Thymus (tissue), 11 donors: Measurements from ENCODE around the gene PRPF8. TPM values are rescaled to one million over a fixed set of nuclear protein-coding genes. Genes with fewer than 3 reads are reported as not detected.
A peak's percentile ranks its signal among the peaks of the same experiment; 100 is the strongest.
"Not testable (repeated sequence)": the region's sequence is repeated elsewhere in the genome, so short reads cannot be mapped to it uniquely, and the experiment has no call there.

Experiments
- DNase-seq, 9 donors: peaks; one replicate each; pipeline ENCODE4 v3.0.0-alpha.2; 2013; ENCODE audit warnings: low spot score in 9 of 9, low read depth in 6 of 9, missing footprints in 1 of 9
- H3K27ac ChIP-seq, 2 donors: one replicate each; pipeline ENCODE4 v1.5.1; 2013; ENCODE audit warnings: control low read depth in 1 of 2, low read depth in 1 of 2, low read length in 1 of 2, mild to moderate bottlenecking in 1 of 2, moderate library complexity in 1 of 2
- H3K27me3 ChIP-seq, 2 donors: one replicate each; pipeline ENCODE4 v1.5.1; 2013; ENCODE audit warnings: low read length in 1 of 2; ENCODE audit not compliant: control insufficient read depth in 2 of 2, insufficient read depth in 1 of 2
- H3K36me3 ChIP-seq, 2 donors: one replicate each; pipeline ENCODE4 v1.5.1; 2013; ENCODE audit warnings: low read length in 1 of 2, mild to moderate bottlenecking in 1 of 2, moderate library complexity in 1 of 2; ENCODE audit not compliant: control insufficient read depth in 2 of 2, insufficient read depth in 2 of 2
- H3K4me1 ChIP-seq, 2 donors: one replicate each; pipeline ENCODE4 v1.5.1; 2013; ENCODE audit warnings: low read length in 2 of 2; ENCODE audit not compliant: control insufficient read depth in 2 of 2, insufficient read depth in 2 of 2
- H3K4me3 ChIP-seq, 2 donors: one replicate each; pipeline ENCODE4 v1.5.1; 2013; ENCODE audit warnings: low read length in 2 of 2, control low read depth in 1 of 2, mild to moderate bottlenecking in 1 of 2
- H3K9me3 ChIP-seq, 2 donors: one replicate each; pipeline ENCODE4 v1.5.1; 2013; ENCODE audit warnings: low read length in 1 of 2, mild to moderate bottlenecking in 1 of 2; ENCODE audit not compliant: control insufficient read depth in 2 of 2, insufficient read depth in 1 of 2
- WGBS: extraction: QIAGEN DNeasy Blood & Tissue Kit; methylation state at CpG from one replicate; pipeline ENCODE4 v1.1.7; 2013; 5-methylcytosine and 5-hydroxymethylcytosine counted together
- polyA plus RNA-seq: library from polyadenylated mRNA; stranded (reverse); fragments of 200-250 nt; gene quantifications from one replicate; pipeline ENCODE4 v1.2.3, GENCODE V29; 2013
- total RNA-seq: library from RNA; stranded (reverse); fragments of 120-200 nt; gene quantifications from one replicate; pipeline ENCODE4 v1.2.4, GENCODE V29; 2013
- donor health status: healthy.

PRPF8 gene
- total and polyA plus RNA-seq, 2 donors, result 86.2 to 106 TPM

DNA sequence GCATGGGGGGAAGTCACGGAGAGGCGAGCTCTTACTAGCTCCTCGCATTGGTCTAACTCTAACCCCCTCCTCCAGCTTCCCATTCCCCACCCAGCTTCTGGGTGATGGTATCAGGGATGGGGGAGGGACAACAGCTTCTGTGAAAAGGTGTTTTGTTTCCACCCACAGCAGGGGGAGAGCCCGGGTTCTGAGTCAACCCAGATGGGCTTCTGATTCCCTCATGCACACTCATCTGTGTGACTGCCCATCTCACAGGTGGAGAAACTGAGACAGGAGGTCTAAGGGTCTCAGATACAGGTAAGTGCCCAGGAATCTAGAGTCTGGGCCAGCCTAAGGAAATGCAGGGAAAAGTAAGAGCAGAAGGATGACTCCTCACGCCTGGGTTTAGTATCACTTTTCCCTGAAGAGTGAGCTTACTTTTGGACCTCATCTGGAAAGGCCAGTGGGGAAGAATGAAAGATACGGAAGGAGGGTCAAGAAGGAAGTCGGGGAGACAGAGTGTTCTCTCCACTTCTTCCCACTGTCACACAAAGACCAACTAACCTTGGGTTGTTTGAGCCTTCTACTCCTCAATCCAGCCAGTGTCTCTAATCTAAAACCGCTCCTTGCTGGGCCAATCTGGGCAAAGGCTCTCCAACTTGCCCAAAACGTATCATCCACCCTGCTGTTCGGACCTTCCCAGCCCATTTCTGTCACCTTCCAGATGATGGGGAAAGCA is 28.7 kb upstream of the PRPF8 start:
- Histone ChIP-seq H3K9me3 (peaks cover 0 to 2% of the 10 kb centered on the region in 2 donors), H3K4me3 (no peak overlapping the region), H3K27ac (no peak overlapping the region), H3K36me3 (peaks cover 2 to 5% of the 10 kb centered on the region in 2 donors), H3K27me3 (peaks cover 57 to 76% of the 10 kb centered on the region in 2 donors), H3K4me1 (peaks cover 17 to 59% of the 10 kb centered on the region in 2 donors)
- no peak for DNase-seq
- 91% methylated on average over 10 of the region's 10 CpGs for WGBS

DNA sequence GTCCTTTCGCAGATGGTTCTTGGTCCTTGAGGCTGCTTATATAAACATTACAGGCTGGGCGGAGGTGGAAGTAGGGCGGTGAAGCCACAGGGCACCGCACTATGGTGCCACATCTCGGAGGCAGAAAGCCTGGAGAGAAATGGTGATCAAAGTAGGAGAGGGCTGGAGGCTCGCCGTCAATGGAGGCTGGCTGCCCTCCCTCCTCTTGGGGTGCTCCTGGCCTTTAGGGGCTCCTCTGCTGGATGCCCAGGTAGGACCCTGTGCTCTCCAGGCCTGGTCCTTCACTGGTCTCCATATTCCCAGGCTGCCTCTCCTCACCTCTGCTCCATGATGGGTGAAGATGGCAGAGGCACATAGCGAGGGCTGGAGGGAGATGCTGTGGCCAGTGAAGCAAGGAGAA is 27.6 kb upstream of the PRPF8 start:
- Histone ChIP-seq H3K4me1 (peaks cover 12 to 52% of the 10 kb centered on the region in 2 donors), H3K27ac (no peak overlapping the region), H3K4me3 (no peak overlapping the region), H3K9me3 (peaks cover 0 to 2% of the 10 kb centered on the region in 2 donors), H3K36me3 (peaks cover 2 to 5% of the 10 kb centered on the region in 2 donors), H3K27me3 (peaks cover 64 to 86% of the 10 kb centered on the region in 2 donors)
- 98% methylated on average over 8 of the region's 8 CpGs for WGBS
- no peak for DNase-seq

- H3K27me3 ChIP-seq, result peaks cover 66 to 91% of the 10 kb centered on the region in 2 donors
Measured at GRCh38 chr17:1711804-1712203, 27.1 kb upstream of the PRPF8 start.

GRCh38 chr17:1710807-1711553 is 26.3 kb upstream of the PRPF8 start:
- peaks cover 12 to 49% of the 10 kb centered on the region in 2 donors for H3K4me1 ChIP-seq
- 16% methylated on average over 14 of the region's 14 CpGs for WGBS

More at GRCh38 chr17:1711804-1712203, 27.1 kb upstream of the PRPF8 start:
- Histone ChIP-seq H3K4me3 (no peak overlapping the region), H3K9me3 (peaks cover 0 to 2% of the 10 kb centered on the region in 2 donors), H3K27ac (no peak overlapping the region), H3K36me3 (peaks cover 2 to 5% of the 10 kb centered on the region in 2 donors), H3K4me1 (peaks cover 12 to 52% of the 10 kb centered on the region in 2 donors)
- 97% methylated on average over 4 of the region's 4 CpGs for WGBS
- no peak for DNase-seq

DNA sequence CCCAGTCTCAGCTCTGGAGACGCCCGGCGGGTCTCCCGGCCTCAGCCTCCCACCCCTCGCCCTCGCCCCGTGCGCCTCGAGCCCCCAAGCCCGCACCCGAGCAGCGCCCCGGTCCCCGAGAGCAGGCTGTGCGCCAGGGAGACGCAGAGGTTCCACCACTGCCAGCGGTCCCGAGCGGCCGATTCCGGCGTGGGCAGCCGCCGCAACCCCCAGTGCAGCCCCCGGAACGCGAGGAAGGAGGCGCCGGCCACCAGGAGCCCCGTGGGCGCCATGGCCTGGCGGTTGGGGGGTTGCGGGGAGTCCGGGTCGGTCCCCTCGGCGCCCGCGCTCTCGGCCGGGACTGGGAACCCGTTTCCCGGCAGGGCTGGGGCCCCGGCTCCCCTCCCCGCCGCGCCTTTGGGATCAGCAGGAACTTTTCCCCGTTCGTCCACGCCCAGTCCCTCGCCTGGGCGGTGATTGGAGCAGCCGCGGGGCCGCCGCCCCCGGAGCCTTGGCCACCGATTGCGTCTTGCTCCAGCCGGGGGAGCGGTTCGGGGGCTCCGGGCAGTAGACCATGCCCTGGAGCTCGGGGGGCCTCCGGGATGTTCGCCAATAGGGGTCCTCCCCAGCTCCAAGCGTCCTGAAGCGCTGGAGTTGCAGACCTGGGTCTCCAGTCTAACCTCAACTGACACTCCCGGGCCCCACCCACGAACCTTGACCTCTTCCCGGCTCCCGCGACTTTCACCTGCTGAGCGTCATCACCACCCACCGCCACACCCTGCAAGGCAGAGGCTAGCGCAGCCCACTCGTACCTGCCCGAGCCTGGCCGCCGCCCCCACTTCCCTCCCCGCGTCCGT is 25.5 kb upstream of the PRPF8 start, which contains the start of gene TLCD2:
TLCD2 (minus strand) TSS at position 407 of the 836 bp plus-strand sequence; CDS start at position 272, 135 bp downstream.
- peak within 1 kb of the TSS; percentile 16 to 39 for H3K4me3 ChIP-seq
- peaks cover 0 to 2% of the 10 kb centered on the region in 2 donors for H3K9me3 ChIP-seq
- peak within 1 kb of the TSS in 1 of 2 donors; percentile 12 for H3K27ac ChIP-seq
- WGBS, result 2% methylated on average over 83 of the region's 83 CpGs
- peaks cover 7 to 44% of the 10 kb centered on the region in 2 donors for H3K4me1 ChIP-seq
- DNase-seq, result no peak
- peaks cover 2 to 5% of the 10 kb centered on the region in 2 donors for H3K36me3 ChIP-seq
- H3K27me3 ChIP-seq, result peaks cover 61 to 89% of the 10 kb centered on the region in 2 donors

More at GRCh38 chr17:1710807-1711553, 26.3 kb upstream of the PRPF8 start:
- Histone ChIP-seq H3K36me3 (peaks cover 2 to 5% of the 10 kb centered on the region in 2 donors), H3K27me3 (peaks cover 66 to 95% of the 10 kb centered on the region in 2 donors), H3K9me3 (peaks cover 0 to 2% of the 10 kb centered on the region in 2 donors), H3K27ac (no peak overlapping the region), H3K4me3 (peak overlapping the region; percentile 16 to 39)
- peak in 1 of 9 donors; percentile 40 for DNase-seq

- H3K4me1 ChIP-seq, result peaks cover 3 to 39% of the 10 kb centered on the region in 2 donors
- H3K9me3 ChIP-seq, result peaks cover 0 to 2% of the 10 kb centered on the region in 2 donors
- peaks cover 54 to 85% of the 10 kb centered on the region in 2 donors for H3K27me3 ChIP-seq
- 9% methylated on average over 16 of the region's 16 CpGs for WGBS
- peaks cover 2 to 5% of the 10 kb centered on the region in 2 donors for H3K36me3 ChIP-seq
- H3K4me3 ChIP-seq, result peak overlapping the region in 1 of 2 donors; percentile 39
- H3K27ac ChIP-seq, result no peak overlapping the region
- no peak for DNase-seq
Measured at GRCh38 chr17:1709403-1709951, 24.8 kb upstream of the PRPF8 start.

DNA sequence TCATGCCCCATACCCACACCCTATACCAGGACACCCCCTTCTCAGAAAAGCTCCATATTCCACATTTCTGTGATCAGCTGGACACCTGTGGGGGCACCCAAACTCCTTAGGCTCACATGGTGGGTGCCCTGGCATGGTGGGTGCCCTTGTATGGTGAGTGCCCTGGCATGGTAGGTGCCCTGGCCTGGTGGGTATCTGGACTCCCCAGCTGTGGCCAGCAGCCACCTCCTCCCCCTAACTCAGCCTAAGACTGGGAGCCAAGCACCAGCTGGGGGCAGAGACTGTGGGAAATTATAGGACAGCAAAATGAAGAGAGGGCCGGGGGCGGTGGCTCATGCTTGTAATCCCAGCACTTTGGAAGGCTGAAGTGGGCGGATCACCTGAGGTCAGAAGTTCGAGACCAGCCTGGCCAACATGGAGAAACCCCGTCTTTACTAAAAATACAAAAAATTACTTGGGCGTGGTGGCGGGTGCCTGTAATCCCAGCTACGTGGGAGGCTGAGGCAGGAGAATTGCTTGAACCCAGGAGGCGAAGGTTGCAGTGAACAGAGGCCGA is 24.2 kb upstream of the PRPF8 start:
- H3K4me3 ChIP-seq, H3K27ac ChIP-seq, H3K9me3 ChIP-seq, DNase-seq, H3K36me3 ChIP-seq: not testable (repeated sequence)
- H3K4me1 ChIP-seq, result peaks cover 3 to 33% of the 10 kb centered on the region in 2 donors
- WGBS, result 97% methylated on average over 10 of the region's 10 CpGs
- peaks cover 50 to 79% of the 10 kb centered on the region in 2 donors for H3K27me3 ChIP-seq

GRCh38 chr17:1707107-1707506 is 22.4 kb upstream of the PRPF8 start:
- Histone ChIP-seq H3K4me3 (no peak overlapping the region), H3K9me3 (no peaks in the 10 kb centered on the region), H3K27ac (no peak overlapping the region), H3K4me1 (peaks cover 3 to 22% of the 10 kb centered on the region in 2 donors), H3K36me3 (no peaks in the 10 kb centered on the region), H3K27me3 (peaks cover 32 to 62% of the 10 kb centered on the region in 2 donors)
- whole genome bisulfite sequencing, result 91% methylated on average over 5 of the region's 5 CpGs
- no peak for DNase-seq
